ENCODE data around the gene MUC16.

Gene MUC16

GRCh38 chr19:8973501-8974091 lies 36.6 kb downstream of the MUC16 start:
- TF ChIP-seq CTCF (IDR thresholded peaks at IDR 0.05; ENCODE audit: low read depth, low read length, missing control alignments): no peak
- in situ Hi-C loops (cut with HindIII; ENCODE audit: low sequenced_read_pairs): no loop called here
- no peak for DNase-seq (ENCODE audit: low read depth)
- H3K4me3 ChIP-seq (ENCODE audit: low read depth, low read length): no peak overlapping the region

DNA sequence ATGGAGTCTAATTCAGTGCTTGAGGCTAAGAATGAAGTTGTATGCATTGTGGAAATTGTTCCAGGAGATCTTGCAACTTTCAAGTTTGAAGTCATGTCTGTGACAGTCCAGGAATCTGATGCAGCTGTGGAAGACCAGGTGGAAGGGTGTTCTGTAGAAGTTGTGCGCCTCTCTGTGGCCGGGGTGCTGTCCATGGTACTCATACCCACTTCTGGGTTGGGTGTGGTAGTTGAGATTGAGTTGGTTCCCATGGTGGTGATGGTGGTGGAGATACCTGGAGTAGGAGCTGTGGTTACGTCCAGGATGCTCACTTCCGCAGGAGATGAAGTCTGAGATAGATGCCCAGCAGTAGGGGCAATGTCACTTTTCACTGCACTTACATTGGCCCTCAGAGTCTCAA lies 44.3 kb downstream of the MUC16 start:
- in situ Hi-C loops (cut with HindIII; ENCODE audit: low sequenced_read_pairs): no loop called here
- no peak for TF ChIP-seq CTCF (IDR thresholded peaks at IDR 0.05; ENCODE audit: low read depth, low read length, missing control alignments)
- no peak overlapping the region for H3K4me3 ChIP-seq (ENCODE audit: low read depth, low read length)
- DNase-seq (ENCODE audit: low read depth): no peak

Data from astrocyte of the cerebellum (primary cell).